H9 (cell line): ENCODE measurements around the gene METTL8. TPM values are rescaled to one million over a fixed set of nuclear protein-coding genes. Genes with fewer than 3 reads are reported as not detected.

Source experiments
- DNase-seq: peaks from one replicate; pipeline ENCODE4 v3.0.0-alpha.2; 2017
- H2AFZ ChIP-seq: one replicate; pipeline ENCODE4 v1.6.1; 2013; ENCODE audit warnings: mild to moderate bottlenecking, low read length, control low read depth, moderate library complexity
- H2AK5ac ChIP-seq: 2 replicates; pipeline ENCODE4 v1.6.1; 2013; ENCODE audit warnings: low read length, control low read depth, mixed read lengths; ENCODE audit not compliant: insufficient read length
- H2BK120ac ChIP-seq: one replicate; pipeline ENCODE4 v1.6.1; 2013; ENCODE audit warnings: low read depth, mild to moderate bottlenecking, low read length, control low read depth, inconsistent platforms; ENCODE audit not compliant: poor library complexity, severe bottlenecking
- H2BK12ac ChIP-seq: 2 replicates; pipeline ENCODE4 v1.6.1; 2013; ENCODE audit warnings: low read length, control low read depth, mixed read lengths, low read depth; ENCODE audit not compliant: insufficient read length
- H2BK15ac ChIP-seq: 2 replicates; pipeline ENCODE4 v1.6.1; 2013; ENCODE audit warnings: low read depth, low read length, control low read depth
- H2BK20ac ChIP-seq: one replicate; pipeline ENCODE4 v1.6.1; 2013; ENCODE audit warnings: low read depth, mild to moderate bottlenecking, low read length, control low read depth, inconsistent platforms; ENCODE audit not compliant: poor library complexity, severe bottlenecking
- H2BK5ac ChIP-seq: 2 replicates; pipeline ENCODE4 v1.6.1; 2013; ENCODE audit warnings: low read length, control low read depth, mixed read lengths; ENCODE audit not compliant: insufficient read length
- H3K14ac ChIP-seq: 2 replicates; pipeline ENCODE4 v1.6.1; 2013; ENCODE audit warnings: low read length, control low read depth; ENCODE audit not compliant: insufficient read depth
- H3K18ac ChIP-seq: 2 replicates; pipeline ENCODE4 v1.6.1; 2013; ENCODE audit warnings: low read depth, mild to moderate bottlenecking, mixed read lengths, low read length, control low read depth; ENCODE audit not compliant: insufficient read length
- H3K23ac ChIP-seq: 2 replicates; pipeline ENCODE4 v1.6.1; 2013; ENCODE audit warnings: low read length, control low read depth, mixed read lengths, low read depth; ENCODE audit not compliant: insufficient read length
- H3K23me2 ChIP-seq: 2 replicates; pipeline ENCODE4 v1.6.1; 2013; ENCODE audit warnings: low read depth, mild to moderate bottlenecking, mixed read lengths, low read length, control low read depth; ENCODE audit not compliant: insufficient read length, poor library complexity, severe bottlenecking
- H3K27ac ChIP-seq: 2 replicates; pipeline ENCODE4 v1.5.1; 2013; ENCODE audit warnings: low read length, control low read depth, mixed read lengths, low read depth; ENCODE audit not compliant: insufficient read length
- H3K27me3 ChIP-seq: 2 replicates; pipeline ENCODE4 v1.6.1; 2013; ENCODE audit warnings: low read length, control low read depth, inconsistent platforms; ENCODE audit not compliant: insufficient read depth
- H3K4ac ChIP-seq: 2 replicates; pipeline ENCODE4 v1.6.1; 2013; ENCODE audit warnings: low read depth, mild to moderate bottlenecking, control low read depth, inconsistent platforms, low read length, moderate library complexity
- H3K4me1 ChIP-seq: 2 replicates; pipeline ENCODE4 v1.6.1; 2013; ENCODE audit warnings: low read length, control low read depth, inconsistent platforms; ENCODE audit not compliant: insufficient read depth
- H3K4me2 ChIP-seq: 2 replicates; pipeline ENCODE4 v1.6.1; 2013; ENCODE audit warnings: low read length, control low read depth, mixed read lengths; ENCODE audit not compliant: insufficient read length, insufficient read depth
- H3K56ac ChIP-seq: 2 replicates; pipeline ENCODE4 v1.6.1; 2013; ENCODE audit warnings: low read depth, mild to moderate bottlenecking, mixed read lengths, low read length, control low read depth; ENCODE audit not compliant: insufficient read length
- H3K79me1 ChIP-seq: 2 replicates; pipeline ENCODE4 v1.6.1; 2013; ENCODE audit warnings: low read depth, mild to moderate bottlenecking, moderate library complexity, low read length, control low read depth, inconsistent platforms; ENCODE audit not compliant: insufficient read depth, poor library complexity, severe bottlenecking
- H3K79me2 ChIP-seq: 2 replicates; pipeline ENCODE4 v1.6.1; 2013; ENCODE audit warnings: low read length, control low read depth, inconsistent platforms; ENCODE audit not compliant: insufficient read depth
- H3K9ac ChIP-seq: 2 replicates; pipeline ENCODE4 v1.6.1; 2013; ENCODE audit warnings: low read length, control low read depth, mixed read lengths; ENCODE audit not compliant: insufficient read length; ENCODE audit errors: extremely low read depth
- H3K9me3 ChIP-seq: one replicate; pipeline ENCODE4 v1.6.1; 2013; ENCODE audit warnings: low read depth, low read length, inconsistent platforms; ENCODE audit not compliant: control insufficient read depth
- H3T11ph ChIP-seq: one replicate; pipeline ENCODE4 v1.6.1; 2013; ENCODE audit warnings: mild to moderate bottlenecking, low read length, control low read depth, inconsistent platforms
- H4K20me1 ChIP-seq: one replicate; pipeline ENCODE4 v1.6.1; 2013; ENCODE audit not compliant: control insufficient read depth, insufficient read length, insufficient read depth
- H4K5ac ChIP-seq: 2 replicates; pipeline ENCODE4 v1.6.1; 2013; ENCODE audit warnings: low read depth, mild to moderate bottlenecking, mixed read lengths, low read length, control low read depth; ENCODE audit not compliant: insufficient read length
- H4K8ac ChIP-seq: replicated peaks from 2 replicates; pipeline ENCODE4 v1.6.1; 2013; ENCODE audit warnings: low read length, control low read depth, mixed read lengths, low read depth; ENCODE audit not compliant: insufficient read length
- H4K91ac ChIP-seq: 2 replicates; pipeline ENCODE4 v1.6.1; 2013; ENCODE audit warnings: low read depth, mild to moderate bottlenecking, moderate library complexity, mixed read lengths, low read length, control low read depth; ENCODE audit not compliant: insufficient read length
- H3K27ac Mint-ChIP-seq, 3 experiments: 2 replicates in 2 of 3; 3 replicates in 1 of 3; pipeline ENCODE4 v1.8.0; 2020 to 2021; ENCODE audit warnings: mixed read lengths in 3 of 3, mild to moderate bottlenecking in 1 of 3, moderate library complexity in 1 of 3
- H3K27me3 Mint-ChIP-seq: 2 replicates; pipeline ENCODE4 v1.8.0; 2021; ENCODE audit warnings: low read depth, mild to moderate bottlenecking, moderate library complexity, mixed read lengths
- H3K36me3 Mint-ChIP-seq, 3 experiments: 2 replicates in 2 of 3; 3 replicates in 1 of 3; pipeline ENCODE4 v1.8.0; 2020 to 2021; ENCODE audit warnings: low read depth in 3 of 3, mixed read lengths in 3 of 3; ENCODE audit not compliant: insufficient read depth in 1 of 3
- H3K4me1 Mint-ChIP-seq, 2 experiments: 2 replicates each; pipeline ENCODE4 v1.8.0; 2020; ENCODE audit warnings: mixed read lengths in 2 of 2
- H3K4me3 Mint-ChIP-seq, 2 experiments: 2 replicates in 1 of 2; 3 replicates in 1 of 2; pipeline ENCODE4 v1.8.0; 2020 to 2021; ENCODE audit warnings: mild to moderate bottlenecking in 2 of 2, mixed read lengths in 2 of 2, moderate library complexity in 1 of 2
- H3K9me3 Mint-ChIP-seq, 2 experiments: 2 replicates in 1 of 2; 3 replicates in 1 of 2; pipeline ENCODE4 v1.8.0; 2020; ENCODE audit warnings: mild to moderate bottlenecking in 2 of 2, mixed read lengths in 2 of 2, moderate library complexity in 1 of 2
- CTCF ChIP-seq: fragments of 200-600 bp; sonication (generic); conservative IDR thresholded peaks from 3 replicates; pipeline ENCODE4 v1.8.0; 2021; ENCODE audit warnings: antibody characterized with exemption, mild to moderate bottlenecking
- WGBS: extraction: QIAGEN DNeasy Blood & Tissue Kit; methylation state at CpG from one replicate; pipeline ENCODE4 v1.1.7; 2013; ENCODE audit warnings: missing lambda C conversion rate, low lambda C conversion rate, mixed read lengths; ENCODE audit not compliant: insufficient read length; ENCODE audit errors: extremely low coverage; 5-methylcytosine and 5-hydroxymethylcytosine counted together
- total RNA-seq: library from RNA; stranded (reverse); gene quantifications from 2 replicates; pipeline ENCODE4 v1.2.1, GENCODE V29; 2021

The METTL8 gene
- total RNA-seq, 1 experiment from 2014 or later: 40.9 TPM

GRCh38 chr2:171316755-171317337 lies 116.9 kb downstream of the METTL8 start:
- peaks cover 75 to 77% of the 10 kb centered on the region in 2 experiments for H3K4me1 Mint-ChIP-seq
- H2BK12ac ChIP-seq: no peak overlapping the region
- H3K36me3 Mint-ChIP-seq: peaks cover 17 to 29% (median 26%) of the 10 kb centered on the region in 3 experiments

More at GRCh38 chr2:171316755-171317337, 116.9 kb downstream of the METTL8 start:
- Histone ChIP-seq H3K79me2 (no peaks in the 10 kb centered on the region), H3K18ac (peak overlapping the region; percentile 47), H2AK5ac (peak overlapping the region; percentile 47), H3K27me3 (no peaks in the 10 kb centered on the region), H3K56ac (peak overlapping the region; percentile 52), H4K20me1 (no peaks in the 10 kb centered on the region), H3K4ac (no peak overlapping the region; the same call in 1 of the 2 replicates), H3K9me3 (peaks cover 5% of the 10 kb centered on the region), H3T11ph (no peak overlapping the region), H3K4me1 (peaks cover 19% of the 10 kb centered on the region), H2BK15ac (no peak overlapping the region), H3K23ac (no peak overlapping the region), H3K9ac (peak overlapping the region; percentile 14), H4K8ac (no peak overlapping the region), H2AFZ (no peak overlapping the region), H2BK20ac (no peak overlapping the region), H4K5ac (peak overlapping the region; percentile 48), H3K23me2 (no peaks in the 10 kb centered on the region), H3K14ac (no peak overlapping the region), H3K27ac (peak overlapping the region; percentile 99), H2BK120ac (no peak overlapping the region), H2BK5ac (peak overlapping the region; percentile 89), H4K91ac (no peak overlapping the region), H3K79me1 (no peaks in the 10 kb centered on the region), H3K4me2 (peak overlapping the region; percentile 11)
- peak overlapping the region; percentile 98 to 100 (median 100) for H3K27ac Mint-ChIP-seq
- no peaks in the 10 kb centered on the region for H3K27me3 Mint-ChIP-seq
- H3K4me3 Mint-ChIP-seq: peak overlapping the region; percentile 39 to 71
- peak; percentile 66 for DNase-seq
- peaks cover 19 to 21% of the 10 kb centered on the region in 2 experiments for H3K9me3 Mint-ChIP-seq
- no peak for TF ChIP-seq CTCF
- no CpG with 5 or more reads among the region's 7 CpGs for WGBS
